Esophagus squamous epithelium (tissue), 4 donors: ENCODE measurements around the gene SLC1A3.

Experiments used
- POLR2A ChIP-seq, 4 donors: fragments of 450-650 bp; IDR thresholded peaks; one replicate each; pipeline ENCODE4 v1.6.1; 2017; ENCODE audit warnings: antibody characterized with exemption in 4 of 4, mild to moderate bottlenecking in 4 of 4, moderate library complexity in 3 of 4
- TF ChIP-seq, protein P1 (sequence below), 6 experiments: fragments of 450-650 bp in 4 of 6; fragments of 200-600 bp in 2 of 6; sonication (generic) in 2 of 6; IDR thresholded peaks; one replicate each; pipeline ENCODE4 v1.5.1; 2016 to 2019; ENCODE audit warnings: antibody characterized with exemption in 6 of 6, mild to moderate bottlenecking in 4 of 6, moderate library complexity in 4 of 6

DNA sequence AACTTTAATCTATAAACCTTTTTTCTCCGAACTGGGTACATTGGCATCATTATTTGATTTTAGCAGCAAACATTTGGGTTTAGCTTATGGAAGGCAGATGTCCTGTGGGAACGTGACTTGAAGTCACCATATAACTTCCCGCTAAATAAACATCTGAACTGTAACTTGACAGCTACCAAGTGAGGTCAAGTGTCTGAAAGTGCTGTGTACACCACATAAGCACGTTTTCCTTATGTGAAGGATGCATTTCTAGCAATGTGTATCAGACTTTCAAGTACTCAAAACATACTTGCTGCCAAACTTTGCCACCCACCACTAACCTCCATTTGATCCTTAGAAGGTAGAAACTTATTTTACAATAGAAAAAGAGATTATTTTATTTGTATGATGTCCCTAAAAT lies 35.7 kb downstream of the SLC1A3 start:
- TF ChIP-seq, protein P1, sequence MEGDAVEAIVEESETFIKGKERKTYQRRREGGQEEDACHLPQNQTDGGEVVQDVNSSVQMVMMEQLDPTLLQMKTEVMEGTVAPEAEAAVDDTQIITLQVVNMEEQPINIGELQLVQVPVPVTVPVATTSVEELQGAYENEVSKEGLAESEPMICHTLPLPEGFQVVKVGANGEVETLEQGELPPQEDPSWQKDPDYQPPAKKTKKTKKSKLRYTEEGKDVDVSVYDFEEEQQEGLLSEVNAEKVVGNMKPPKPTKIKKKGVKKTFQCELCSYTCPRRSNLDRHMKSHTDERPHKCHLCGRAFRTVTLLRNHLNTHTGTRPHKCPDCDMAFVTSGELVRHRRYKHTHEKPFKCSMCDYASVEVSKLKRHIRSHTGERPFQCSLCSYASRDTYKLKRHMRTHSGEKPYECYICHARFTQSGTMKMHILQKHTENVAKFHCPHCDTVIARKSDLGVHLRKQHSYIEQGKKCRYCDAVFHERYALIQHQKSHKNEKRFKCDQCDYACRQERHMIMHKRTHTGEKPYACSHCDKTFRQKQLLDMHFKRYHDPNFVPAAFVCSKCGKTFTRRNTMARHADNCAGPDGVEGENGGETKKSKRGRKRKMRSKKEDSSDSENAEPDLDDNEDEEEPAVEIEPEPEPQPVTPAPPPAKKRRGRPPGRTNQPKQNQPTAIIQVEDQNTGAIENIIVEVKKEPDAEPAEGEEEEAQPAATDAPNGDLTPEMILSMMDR (IDR thresholded peaks at IDR 0.05), result no peak
- TF ChIP-seq POLR2A (IDR thresholded peaks at IDR 0.05), result no peak
